Sigmoid colon (tissue), 7 donors: Measurements from ENCODE around the gene RPS28. TPM values are rescaled to one million over a fixed set of nuclear protein-coding genes. Genes with fewer than 3 reads are reported as not detected.

Source experiments
- DNase-seq: peaks from one replicate; pipeline ENCODE4 v3.0.0-alpha.2; 2019
- H3K27ac ChIP-seq, 4 donors: fragments of 200-600 bp; sonication (generic); one replicate each; pipeline ENCODE4 v1.5.1; 2016 to 2019; ENCODE audit warnings: mild to moderate bottlenecking in 1 of 4
- H3K27me3 ChIP-seq, 3 donors: fragments of 200-600 bp; sonication (generic); one replicate each; pipeline ENCODE4 v1.5.1; 2019; ENCODE audit warnings: mild to moderate bottlenecking in 1 of 3
- H3K36me3 ChIP-seq, 4 donors: fragments of 200-600 bp; sonication (generic); one replicate each; pipeline ENCODE4 v1.5.1; 2016 to 2019
- H3K4me1 ChIP-seq, 4 donors: fragments of 200-600 bp; sonication (generic); one replicate each; pipeline ENCODE4 v1.5.1; 2017 to 2019
- H3K4me3 ChIP-seq, 4 donors: fragments of 200-600 bp; sonication (generic); one replicate each; pipeline ENCODE4 v1.5.1; 2017 to 2019; ENCODE audit warnings: mild to moderate bottlenecking in 2 of 4, moderate library complexity in 1 of 4
- H3K9me3 ChIP-seq, 4 donors: fragments of 200-600 bp in 3 of 4; sonication (generic) in 3 of 4; one replicate each; pipeline versions ENCODE4 v1.5.1 to v1.6.1; 2013 to 2019
- CTCF ChIP-seq, 4 experiments: fragments of 450-650 bp in 3 of 4; fragments of 200-600 bp in 1 of 4; IDR thresholded peaks; one replicate each; pipeline ENCODE4 v1.5.1; 2016 to 2019; ENCODE audit warnings: antibody characterized with exemption in 4 of 4, mild to moderate bottlenecking in 3 of 4, moderate library complexity in 2 of 4
- EP300 ChIP-seq, 4 donors: sonication (generic); formaldehyde crosslinking; IDR thresholded peaks; one replicate each; pipeline ENCODE4 v1.6.1; 2017; ENCODE audit warnings: antibody characterized with exemption in 4 of 4
- POLR2A ChIP-seq, 2 donors: fragments of 450-650 bp; IDR thresholded peaks; one replicate each; pipeline ENCODE4 v1.6.1; 2016; ENCODE audit warnings: antibody characterized with exemption in 2 of 2, mild to moderate bottlenecking in 2 of 2, moderate library complexity in 2 of 2
- POLR2AphosphoS5 ChIP-seq, 4 donors: sonication (generic); formaldehyde crosslinking; IDR thresholded peaks; one replicate each; pipeline ENCODE4 v1.6.1; 2017; ENCODE audit warnings: antibody characterized with exemption in 4 of 4
- WGBS, 2 donors: extraction: QIAGEN DNeasy Blood & Tissue Kit; methylation state at CpG; one replicate each; pipeline ENCODE4 v1.1.7; 2013; 5-methylcytosine and 5-hydroxymethylcytosine counted together
- intact Hi-C: fragments of 100-400 bp; cut with DNase I; formaldehyde crosslinking; loops from one replicate; pipeline ENCODE4 v1.15.1; 2023
- polyA plus RNA-seq, 3 donors: library from polyadenylated mRNA; stranded (reverse); fragments of 200-250 nt; gene quantifications; one replicate each; pipeline ENCODE4 v1.2.3, GENCODE V29; 2013
- total RNA-seq, 4 donors: library from RNA; depleted of rRNA; stranded (reverse); fragments of >200 nt; gene quantifications; one replicate each; pipeline ENCODE4 v1.1.0, GENCODE V29; 2016
- donor health status: healthy with polysubstance abuse.
- donor health status: Bipolar disorder and iron deficiency.
- donor health status: healthy.

The RPS28 gene
- total and polyA plus RNA-seq, 7 donors, result 244 to 938 (median 574) TPM

GRCh38 chr19:8367327-8368001, 46.2 kb downstream of the RPS28 start:
- H3K27ac ChIP-seq, result peak overlapping the region; percentile 36 to 90 (median 78)
- peak; percentile 97 for DNase-seq
- TF ChIP-seq POLR2AphosphoS5 (IDR thresholded peaks at IDR 0.05) (peak in 3 of 4 donors; percentile 45 to 81 (median 72)), EP300 (IDR thresholded peaks at IDR 0.05) (peak in 2 of 4 donors; percentile 29 to 59), CTCF (IDR thresholded peaks at IDR 0.05) (no peak), POLR2A (IDR thresholded peaks at IDR 0.05) (no peak)
- peaks cover 0 to 66% (median 54%) of the 10 kb centered on the region in 4 donors for H3K4me1 ChIP-seq
- 15 to 22% methylated on average over 23 of the region's 23 CpGs for WGBS, 2 donors
- H3K27me3 ChIP-seq, result peaks cover 0 to 8% (median 0%) of the 10 kb centered on the region in 3 donors
- H3K9me3 ChIP-seq, result no peaks in the 10 kb centered on the region
- intact Hi-C loops, result loop anchor here (10.0 kb wide), 1 partner anchor 443 kb away; the partner anchor contains the start of genes CTXN1 and SNAPC2
- H3K4me3 ChIP-seq, result peak overlapping the region in 3 of 4 donors; percentile 1 to 36 (median 17)
- H3K36me3 ChIP-seq, result peaks cover 0 to 8% (median 6%) of the 10 kb centered on the region in 4 donors

GRCh38 chr19:8370176-8371010, 49.1 kb downstream of the RPS28 start:
- peaks cover 0 to 2% (median 0%) of the 10 kb centered on the region in 3 donors for H3K27me3 ChIP-seq
- peaks cover 0 to 37% (median 29%) of the 10 kb centered on the region in 4 donors for H3K4me1 ChIP-seq
- peak overlapping the region in 1 of 4 donors; percentile 42 for H3K27ac ChIP-seq
- H3K4me3 ChIP-seq, result no peak overlapping the region
- no peak for TF ChIP-seq POLR2A (IDR thresholded peaks at IDR 0.05)
- TF ChIP-seq POLR2AphosphoS5 (IDR thresholded peaks at IDR 0.05), result no peak
- TF ChIP-seq CTCF (IDR thresholded peaks at IDR 0.05), result no peak
- no peak for DNase-seq
- 64 to 83% methylated on average over 19 of the region's 19 CpGs for WGBS, 2 donors
- H3K9me3 ChIP-seq, result no peaks in the 10 kb centered on the region
- H3K36me3 ChIP-seq, result peaks cover 6 to 25% (median 13%) of the 10 kb centered on the region in 4 donors
- intact Hi-C loops, result loop anchor here (2.0 kb wide), 1 partner anchor 46 kb away; no protein-coding TSS in a partner anchor

- H3K9me3 ChIP-seq, result no peaks in the 10 kb centered on the region
- WGBS, 2 donors, result 69 to 84% methylated on average over 28 of the region's 28 CpGs
- peaks cover 0 to 29% (median 25%) of the 10 kb centered on the region in 4 donors for H3K4me1 ChIP-seq
- no peaks in the 10 kb centered on the region for H3K27me3 ChIP-seq
- no peak for TF ChIP-seq POLR2A (IDR thresholded peaks at IDR 0.05)
- TF ChIP-seq POLR2AphosphoS5 (IDR thresholded peaks at IDR 0.05), result no peak
- TF ChIP-seq CTCF (IDR thresholded peaks at IDR 0.05), result no peak
- no peak for TF ChIP-seq EP300 (IDR thresholded peaks at IDR 0.05)
- peaks cover 6 to 25% (median 13%) of the 10 kb centered on the region in 4 donors for H3K36me3 ChIP-seq
- H3K4me3 ChIP-seq, result no peak overlapping the region
- intact Hi-C loops, result loop anchor here (2.0 kb wide), 1 partner anchor 46 kb away; no protein-coding TSS in a partner anchor
- H3K27ac ChIP-seq, result no peak overlapping the region
- DNase-seq, result no peak
These were observed 49.9 kb downstream of the RPS28 start for GRCh38 chr19:8371011-8371804.

Other genes starting within 250 kb of the RPS28 start
- not detected for gene FBN3, start 171.9 kb upstream of the RPS28 start, total RNA-seq
- under 1 TPM in 1 of 3 donors, not detected in 2; 0.06 TPM for gene FBN3, start 171.9 kb upstream of the RPS28 start, polyA plus RNA-seq
- gene CERS4, start 112.1 kb upstream of the RPS28 start, total RNA-seq, result 10 to 100 TPM; 24.1 to 40.0 (median 30.2) TPM
- gene CERS4, start 112.1 kb upstream of the RPS28 start, polyA plus RNA-seq, result 10 to 100 TPM in 2 of 3 donors, 1 to 10 TPM in 1; 1.4 to 18.6 (median 11.4) TPM
- gene CD320, start 13.1 kb upstream of the RPS28 start, total RNA-seq, result 10 to 100 TPM; 22.5 to 39.6 (median 28.7) TPM
- gene CD320, start 13.1 kb upstream of the RPS28 start, polyA plus RNA-seq, result 10 to 100 TPM; 10.2 to 72.6 (median 12.0) TPM
- gene NDUFA7, start 121 bp upstream of the RPS28 start, total RNA-seq, result 10 to 100 TPM; 21.0 to 35.5 (median 27.5) TPM
- 100 to 1,000 TPM; 115 to 146 (median 130) TPM for gene NDUFA7, start 121 bp upstream of the RPS28 start, polyA plus RNA-seq
- gene KANK3, start 21.8 kb downstream of the RPS28 start, total RNA-seq, result 1 to 10 TPM; 6.5 to 8.9 (median 8.4) TPM
- 1 to 10 TPM in 2 of 3 donors, under 1 TPM in 1; 0.92 to 4.9 (median 3.6) TPM for gene KANK3, start 21.8 kb downstream of the RPS28 start, polyA plus RNA-seq
- 10 to 100 TPM in 3 of 4 donors, 1 to 10 TPM in 1; 7.1 to 31.6 (median 24.0) TPM for gene ANGPTL4, start 42.7 kb downstream of the RPS28 start, total RNA-seq
- 10 to 100 TPM in 1 of 3 donors, 1 to 10 TPM in 2; 2.3 to 10.3 (median 2.4) TPM for gene ANGPTL4, start 42.7 kb downstream of the RPS28 start, polyA plus RNA-seq
- gene RAB11B, start 68.9 kb downstream of the RPS28 start, total RNA-seq, result 10 to 100 TPM; 17.5 to 42.1 (median 28.7) TPM
- 100 to 1,000 TPM in 1 of 3 donors, 10 to 100 TPM in 2; 67.0 to 103 (median 82.9) TPM for gene RAB11B, start 68.9 kb downstream of the RPS28 start, polyA plus RNA-seq
- gene MARCHF2, start 91.8 kb downstream of the RPS28 start, total RNA-seq, result 100 to 1,000 TPM; 283 to 383 (median 303) TPM
- gene MARCHF2, start 91.8 kb downstream of the RPS28 start, polyA plus RNA-seq, result 10 to 100 TPM; 25.8 to 46.2 (median 42.1) TPM
- gene HNRNPM, start 123.5 kb downstream of the RPS28 start, total RNA-seq, result 100 to 1,000 TPM in 1 of 4 donors, 10 to 100 TPM in 3; 62.8 to 100 (median 76.1) TPM
- 100 to 1,000 TPM in 1 of 3 donors, 10 to 100 TPM in 2; 80.5 to 224 (median 83.9) TPM for gene HNRNPM, start 123.5 kb downstream of the RPS28 start, polyA plus RNA-seq
- gene PRAM1, start 181.1 kb downstream of the RPS28 start, total RNA-seq, result 1 to 10 TPM in 1 of 4 donors, under 1 TPM in 2, not detected in 1; 0.16 to 1.1 (median 0.36) TPM
- gene PRAM1, start 181.1 kb downstream of the RPS28 start, polyA plus RNA-seq, result 1 to 10 TPM in 1 of 3 donors, under 1 TPM in 2; 0.60 to 1.5 (median 0.69) TPM
- gene ZNF414, start 192.7 kb downstream of the RPS28 start, total RNA-seq, result 10 to 100 TPM in 2 of 4 donors, 1 to 10 TPM in 2; 3.6 to 18.9 (median 10.9) TPM
- 10 to 100 TPM; 17.1 to 31.0 (median 24.0) TPM for gene ZNF414, start 192.7 kb downstream of the RPS28 start, polyA plus RNA-seq